Activated CD8-positive, alpha-beta T cell treated with anti-CD3 and anti-CD28 coated beads, Interleukin-2, amount 10 ng/mL, durations not matched to agents 7 days and 5 days (primary cell): ENCODE data around the gene MCF2L2. TPM values are rescaled to one million over a fixed set of nuclear protein-coding genes. Genes with fewer than 3 reads are reported as not detected.
A peak's percentile ranks its signal among the peaks of the same experiment; 100 is the strongest.

Experiments
- ATAC-seq: fragments of 150-1000 bp; cut with Tn5 transposase; one replicate; pipeline ENCODE4 v1.10.0; 2021; ENCODE audit warnings: moderate library complexity
- CTCF ChIA-PET: fragments of 350-600 bp; sonication (Branson Sonifier 250); formaldehyde crosslinking; loops from one replicate; lab custom pipeline; 2021; ENCODE audit warnings: antibody characterized with exemption; lab: Charles Lee
- POLR2A ChIA-PET: fragments of 350-600 bp; sonication (Branson Sonifier 250); formaldehyde crosslinking; loops from one replicate; lab custom pipeline; 2021; ENCODE audit warnings: antibody characterized with exemption; lab: Charles Lee
- DNase-seq: peaks from one replicate; pipeline ENCODE4 v3.0.0-alpha.2; 2020
- H3K27ac Mint-ChIP-seq: one replicate; pipeline ENCODE4 v1.8.0; 2021; ENCODE audit warnings: mild to moderate bottlenecking, mixed read lengths
- H3K27me3 Mint-ChIP-seq: one replicate; pipeline ENCODE4 v1.8.0; 2021; ENCODE audit warnings: low read depth, mixed read lengths
- H3K36me3 Mint-ChIP-seq: one replicate; pipeline ENCODE4 v1.8.0; 2021; ENCODE audit warnings: low read depth, mixed read lengths
- H3K4me1 Mint-ChIP-seq: one replicate; pipeline ENCODE4 v1.8.0; 2021; ENCODE audit warnings: low read depth, mixed read lengths
- H3K4me3 Mint-ChIP-seq: one replicate; pipeline ENCODE4 v1.8.0; 2021; ENCODE audit warnings: mild to moderate bottlenecking, mixed read lengths
- H3K9me3 Mint-ChIP-seq: one replicate; pipeline ENCODE4 v1.8.0; 2022; ENCODE audit warnings: mixed read lengths; ENCODE audit not compliant: insufficient read depth
- total RNA-seq, 2 experiments: library from RNA; stranded (reverse); gene quantifications; one replicate each; pipeline ENCODE4 v1.2.3, GENCODE V29; 2021

MCF2L2 gene
- total RNA-seq, 2 experiments from 2014 or later: 7.2 to 7.5 TPM

- no peaks in the 10 kb centered on the region for H3K9me3 Mint-ChIP-seq
- H3K27ac Mint-ChIP-seq: no peak overlapping the region
- ChIA-PET CTCF (interaction anchor here (1.6 kb wide), 1 partner anchor 342 kb away, joined by 3 read pairs; no protein-coding TSS in a partner anchor), POLR2A (no interaction called here)
- H3K4me3 Mint-ChIP-seq: no peak overlapping the region
- DNase-seq: no peak
- ATAC-seq: no peak
- H3K4me1 Mint-ChIP-seq: no peaks in the 10 kb centered on the region
- peaks cover 5% of the 10 kb centered on the region for H3K27me3 Mint-ChIP-seq
- H3K36me3 Mint-ChIP-seq: no peaks in the 10 kb centered on the region
Observed at GRCh38 chr3:183460081-183461055, 31.9 kb upstream of the MCF2L2 start.

DNA sequence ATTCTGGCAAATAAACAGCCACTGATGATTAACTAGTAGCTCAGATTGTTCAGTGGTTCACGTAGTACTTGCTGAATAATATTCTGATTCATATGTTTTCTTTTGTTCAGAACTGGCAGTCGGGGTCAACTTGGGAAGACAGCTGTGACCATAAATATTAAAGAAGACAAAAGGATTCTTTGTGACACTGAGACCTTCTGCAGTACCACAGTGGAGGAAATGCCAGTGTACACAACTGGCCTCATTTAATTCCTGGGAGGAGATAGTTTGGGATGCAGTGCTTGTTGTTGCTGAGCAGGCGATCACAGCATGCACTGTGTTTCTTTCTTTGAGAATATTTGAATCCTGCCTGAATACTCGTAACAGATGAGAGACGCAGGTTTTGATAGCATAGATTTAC, 26.7 kb upstream of the MCF2L2 start:
- H3K36me3 Mint-ChIP-seq: no peaks in the 10 kb centered on the region
- no peak for ATAC-seq
- no peak for DNase-seq
- CTCF ChIA-PET: no interaction called here
- POLR2A ChIA-PET: no interaction called here
- H3K4me1 Mint-ChIP-seq: no peaks in the 10 kb centered on the region
- H3K27ac Mint-ChIP-seq: no peak overlapping the region
- no peaks in the 10 kb centered on the region for H3K9me3 Mint-ChIP-seq
- no peak overlapping the region for H3K4me3 Mint-ChIP-seq
- no peaks in the 10 kb centered on the region for H3K27me3 Mint-ChIP-seq

DNA sequence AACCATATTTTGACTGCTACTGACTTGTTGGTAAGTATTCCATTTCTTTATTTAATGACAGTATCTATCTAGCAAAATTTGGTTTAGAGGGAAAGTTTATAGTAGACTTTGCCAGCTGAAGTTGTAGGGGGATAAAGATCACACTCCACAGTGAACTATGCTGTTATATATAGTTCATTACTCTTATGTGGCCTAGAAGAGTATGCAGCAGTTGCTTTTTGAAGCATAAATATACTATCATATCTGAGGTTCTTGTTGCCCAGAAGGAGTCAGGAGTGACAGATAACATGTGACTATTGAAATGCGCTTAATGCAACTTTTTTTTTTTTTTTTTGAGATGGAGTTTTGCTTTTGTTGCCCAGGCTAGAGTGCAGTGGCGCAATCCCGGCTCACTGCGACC, 25.6 kb upstream of the MCF2L2 start:
- Mint-ChIP-seq H3K4me1 (peaks cover under 1% of the 10 kb centered on the region), H3K9me3 (no peaks in the 10 kb centered on the region), H3K27ac (no peak overlapping the region), H3K4me3 (no peak overlapping the region), H3K36me3 (no peaks in the 10 kb centered on the region), H3K27me3 (peaks cover under 1% of the 10 kb centered on the region)
- no peak for ATAC-seq
- no peak for DNase-seq
- ChIA-PET CTCF (no interaction called here), POLR2A (no interaction called here)

GRCh38 chr3:183449791-183450190, 21.4 kb upstream of the MCF2L2 start:
- DNase-seq: no peak
- ATAC-seq: no peak
- peaks cover 14% of the 10 kb centered on the region for H3K4me1 Mint-ChIP-seq
- CTCF ChIA-PET: interaction anchor here (1.3 kb wide), 1 partner anchor 39 kb away, joined by 3 read pairs; no protein-coding TSS in a partner anchor
- no peaks in the 10 kb centered on the region for H3K36me3 Mint-ChIP-seq
- no peak overlapping the region for H3K27ac Mint-ChIP-seq
- no peak overlapping the region for H3K4me3 Mint-ChIP-seq
- H3K27me3 Mint-ChIP-seq: peaks cover 2% of the 10 kb centered on the region
- H3K9me3 Mint-ChIP-seq: no peaks in the 10 kb centered on the region
- POLR2A ChIA-PET: no interaction called here

DNA sequence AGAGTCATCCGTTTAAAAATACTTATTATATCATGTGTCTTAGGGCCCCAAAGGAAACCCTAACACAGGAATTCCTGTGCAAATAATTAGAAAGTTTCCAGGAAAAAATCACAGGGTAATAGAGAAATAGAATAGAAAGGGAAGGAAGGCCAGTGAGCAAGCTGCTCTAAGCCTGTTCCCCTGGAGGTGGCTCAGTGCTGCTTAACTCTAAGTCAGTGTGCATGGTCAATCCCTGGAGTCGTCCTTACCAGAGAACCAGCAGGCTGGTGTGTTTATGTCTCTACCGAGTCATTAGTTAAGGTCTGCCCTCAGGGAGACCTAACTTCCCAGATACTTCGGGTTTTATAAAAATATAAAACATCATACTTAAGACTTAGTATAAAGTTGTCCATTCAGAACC, 21.0 kb upstream of the MCF2L2 start:
- Mint-ChIP-seq H3K4me3 (no peak overlapping the region), H3K27ac (no peak overlapping the region), H3K9me3 (no peaks in the 10 kb centered on the region), H3K27me3 (peaks cover 2% of the 10 kb centered on the region), H3K4me1 (peaks cover 14% of the 10 kb centered on the region), H3K36me3 (no peaks in the 10 kb centered on the region)
- DNase-seq (no peak), ATAC-seq (no peak)
- CTCF ChIA-PET: interaction anchor here (1.3 kb wide), 1 partner anchor 39 kb away, joined by 3 read pairs; no protein-coding TSS in a partner anchor
- POLR2A ChIA-PET: no interaction called here

GRCh38 chr3:183448369-183449128, 20.1 kb upstream of the MCF2L2 start:
- H3K9me3 Mint-ChIP-seq: no peaks in the 10 kb centered on the region
- ATAC-seq (no peak), DNase-seq (no peak)
- H3K36me3 Mint-ChIP-seq: peaks cover 2% of the 10 kb centered on the region
- H3K27me3 Mint-ChIP-seq: peaks cover 3% of the 10 kb centered on the region
- H3K4me3 Mint-ChIP-seq: peak overlapping the region; percentile 87
- no peak overlapping the region for H3K27ac Mint-ChIP-seq
- H3K4me1 Mint-ChIP-seq: peaks cover 14% of the 10 kb centered on the region
- POLR2A ChIA-PET: interaction anchor here (1.6 kb wide), 1 partner anchor 20 kb away, joined by 10 read pairs; the partner anchor contains the start of gene MCF2L2
- CTCF ChIA-PET: interaction anchor here (0.7 to 1.2 kb wide), 4 partner anchors 10 to 298 kb away, joined by 3 to 4 read pairs (median 4); no protein-coding TSS in a partner anchor

DNA sequence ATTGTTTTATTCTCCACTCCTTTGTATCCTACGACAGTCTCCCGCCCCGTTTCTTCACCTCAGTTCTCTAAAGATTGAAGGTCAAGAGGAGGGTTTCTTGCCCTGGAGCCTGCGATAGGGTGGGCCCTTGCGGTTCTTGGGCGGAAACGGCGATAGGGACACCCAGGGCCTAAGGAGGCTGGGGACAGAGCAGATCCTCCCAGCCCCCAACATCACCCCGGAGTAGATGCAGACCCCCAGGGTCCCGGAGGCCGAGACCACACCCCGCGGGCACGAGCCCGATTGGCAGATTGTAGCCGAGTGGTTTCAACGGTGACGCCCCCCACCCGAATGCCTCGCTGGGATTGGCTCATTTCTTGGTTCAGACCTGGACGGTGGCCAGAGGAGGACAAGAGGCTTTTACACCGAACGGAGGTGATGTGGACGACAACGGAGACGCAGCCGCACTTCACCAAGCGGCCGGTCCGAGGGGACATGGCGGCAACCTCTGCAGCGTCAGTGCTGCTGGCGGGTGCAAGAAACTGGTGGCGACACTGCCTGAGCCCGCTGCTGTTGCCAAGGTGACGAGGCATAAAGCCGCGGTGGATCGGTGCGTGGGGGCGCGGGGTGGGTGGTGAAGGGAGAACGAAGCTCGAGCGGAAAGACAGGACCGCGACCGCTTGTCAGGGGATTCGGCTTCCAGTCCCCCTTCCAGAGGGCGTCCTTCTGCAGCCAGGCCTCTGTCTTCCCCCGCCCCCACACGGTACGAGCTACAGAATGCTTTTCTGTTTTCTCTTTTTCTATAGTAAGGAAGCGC, 19.0 kb upstream of the MCF2L2 start:
- Mint-ChIP-seq H3K4me1 (peaks cover 14% of the 10 kb centered on the region), H3K9me3 (peaks cover 3% of the 10 kb centered on the region), H3K27ac (peak overlapping the region; percentile 82), H3K36me3 (peaks cover 8% of the 10 kb centered on the region), H3K4me3 (peak overlapping the region; percentile 87), H3K27me3 (peaks cover 10% of the 10 kb centered on the region)
- DNase-seq (peak; percentile 85), ATAC-seq (peak; percentile 90)
- ChIA-PET POLR2A (interaction anchor here (0.7 to 1.6 kb wide), 4 partner anchors 15 to 437 kb away, joined by 3 to 10 read pairs (median 3); partner anchors contain the start of genes MCF2L2 and PARL), CTCF (interaction anchor here (1.0 to 1.2 kb wide), 2 partner anchors 9 to 22 kb away, joined by 4 read pairs; no protein-coding TSS in a partner anchor)

DNA sequence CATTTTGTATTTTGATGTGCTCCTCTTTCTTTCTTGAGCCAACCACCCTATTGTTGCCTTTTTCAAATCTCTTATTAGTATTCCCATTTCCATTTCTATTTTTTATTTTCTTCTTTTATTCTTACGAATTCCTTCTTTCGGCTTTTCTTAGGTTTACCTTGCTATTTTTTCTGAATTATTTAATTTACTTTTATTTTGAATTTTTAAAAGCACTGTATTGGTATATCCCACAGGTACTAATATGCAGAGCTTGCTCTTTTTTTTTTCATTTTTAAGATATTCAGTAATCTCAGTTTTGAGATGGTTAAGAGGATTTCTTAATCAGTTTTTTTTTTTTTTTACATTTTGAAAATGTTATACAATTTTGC, 18.4 kb upstream of the MCF2L2 start:
- POLR2A ChIA-PET: interaction anchor here (0.6 to 0.7 kb wide), 2 partner anchors 19 to 223 kb away, joined by 3 read pairs; no protein-coding TSS in a partner anchor
- Mint-ChIP-seq H3K4me1 (peaks cover 14% of the 10 kb centered on the region), H3K36me3 (peaks cover 8% of the 10 kb centered on the region), H3K27ac (no peak overlapping the region), H3K4me3 (peak overlapping the region; percentile 87), H3K9me3 (peaks cover 3% of the 10 kb centered on the region), H3K27me3 (peaks cover 11% of the 10 kb centered on the region)
- ATAC-seq (no peak), DNase-seq (no peak)
- CTCF ChIA-PET: no interaction called here

DNA sequence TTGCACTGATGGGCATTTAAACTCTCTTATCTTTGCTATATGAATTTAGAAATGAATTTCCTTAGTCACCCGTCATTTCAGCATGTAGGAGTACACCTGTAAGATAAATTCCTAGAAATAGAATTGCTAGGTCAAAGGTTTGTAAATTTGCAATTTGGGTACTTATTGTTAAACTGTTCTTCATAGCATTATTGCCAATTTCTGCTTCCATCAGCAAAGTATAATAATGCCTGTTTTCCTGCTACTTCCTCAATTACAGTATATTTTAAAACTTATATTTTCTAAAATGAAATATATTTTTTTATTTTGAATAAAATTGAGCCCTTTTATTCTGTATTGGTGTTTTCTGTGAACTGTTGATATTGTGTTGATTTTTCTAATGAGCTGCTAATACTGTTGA, 16.3 kb upstream of the MCF2L2 start:
- ChIA-PET POLR2A (no interaction called here), CTCF (no interaction called here)

DNA sequence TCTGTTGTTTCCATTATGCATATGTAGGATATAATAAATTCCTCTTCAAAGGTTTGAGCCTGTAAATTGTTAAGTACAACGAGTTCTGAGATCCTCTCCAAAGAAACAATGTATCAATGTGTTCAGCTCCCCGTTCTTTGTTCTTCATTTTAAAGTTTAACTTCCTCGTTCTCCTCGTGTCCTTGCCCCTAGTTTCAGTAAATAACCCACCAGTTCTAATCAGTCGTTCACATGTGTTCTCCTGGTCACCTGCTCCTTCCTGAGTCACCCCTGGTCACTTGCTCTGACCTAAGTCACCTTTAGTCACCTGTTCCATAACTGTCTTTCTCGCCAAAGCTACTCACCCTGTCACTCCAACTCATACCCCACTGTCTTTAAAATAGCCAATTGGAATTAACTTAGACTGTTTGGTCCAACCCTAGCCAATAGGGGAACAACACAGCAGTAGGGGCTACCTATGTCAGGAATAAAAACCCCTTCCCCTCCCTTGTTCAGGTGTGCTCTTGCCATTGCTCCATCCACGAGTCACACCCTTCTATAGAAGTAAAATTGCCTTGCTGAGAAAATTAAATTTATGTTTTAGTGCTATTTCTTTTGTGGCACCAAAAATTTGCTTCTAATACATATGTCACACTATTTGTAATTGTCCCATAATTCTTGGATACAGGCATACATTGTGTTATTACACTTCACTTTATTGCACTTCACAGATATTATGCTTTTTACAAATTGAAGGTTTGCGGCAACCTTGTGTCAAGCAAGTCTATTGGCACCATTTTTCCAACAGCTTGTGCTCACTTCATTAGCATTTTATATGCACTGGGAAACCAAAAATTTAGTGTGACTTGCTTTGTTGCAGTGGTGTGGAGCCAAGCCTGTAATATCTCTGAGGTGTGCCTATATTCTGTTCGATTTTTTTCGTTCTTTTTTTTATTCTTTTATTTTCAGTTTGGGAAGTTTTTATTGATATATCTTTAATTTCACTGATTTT, 15.3 kb upstream of the MCF2L2 start:
- ATAC-seq (no peak), DNase-seq (no peak)
- H3K36me3 Mint-ChIP-seq: peaks cover 8% of the 10 kb centered on the region
- H3K27ac Mint-ChIP-seq: no peak overlapping the region
- POLR2A ChIA-PET: no interaction called here
- H3K4me1 Mint-ChIP-seq: peaks cover 19% of the 10 kb centered on the region
- peaks cover 3% of the 10 kb centered on the region for H3K9me3 Mint-ChIP-seq
- H3K4me3 Mint-ChIP-seq: no peak overlapping the region
- H3K27me3 Mint-ChIP-seq: peaks cover 9% of the 10 kb centered on the region
- CTCF ChIA-PET: no interaction called here

More for the DNA sequence above, 16.3 kb upstream of the MCF2L2 start:
- no peak overlapping the region for H3K4me3 Mint-ChIP-seq
- H3K36me3 Mint-ChIP-seq: peaks cover 8% of the 10 kb centered on the region
- H3K9me3 Mint-ChIP-seq: peaks cover 3% of the 10 kb centered on the region
- H3K27me3 Mint-ChIP-seq: peaks cover 11% of the 10 kb centered on the region
- DNase-seq (no peak), ATAC-seq (no peak)
- H3K4me1 Mint-ChIP-seq: peaks cover 16% of the 10 kb centered on the region
- H3K27ac Mint-ChIP-seq: no peak overlapping the region
